ENCODE measurements around the gene SPIRE1. TPM values are rescaled to one million over a fixed set of nuclear protein-coding genes. Genes with fewer than 3 reads are reported as not detected.
"Not testable (repeated sequence)": the region's sequence is repeated elsewhere in the genome, so short reads cannot be mapped to it uniquely, and the experiment has no call there.

The SPIRE1 gene
- total RNA-seq, 2 donors from 2014 or later: 21.9 to 23.6 TPM

DNA sequence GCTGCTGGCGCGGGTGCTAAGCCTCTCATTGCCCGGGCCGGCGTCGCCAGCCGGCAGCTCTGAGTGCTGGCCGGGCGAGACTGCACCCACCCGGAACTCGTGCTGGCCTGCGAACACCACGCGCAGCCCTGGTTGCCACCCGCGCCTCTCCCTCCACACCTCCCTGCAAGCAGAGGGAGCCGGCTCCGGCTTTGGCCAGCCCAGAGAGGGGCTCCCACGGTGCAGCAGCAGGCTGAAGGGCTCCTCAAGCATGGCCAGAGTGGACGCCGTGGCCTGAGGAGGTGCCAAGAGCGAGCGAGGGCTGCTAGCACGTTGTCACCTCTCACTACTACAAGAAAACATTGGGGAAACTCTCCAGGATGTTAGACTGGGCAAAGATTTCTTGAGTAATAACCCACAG, 98.6 kb downstream of the SPIRE1 start:
- no peak for TF ChIP-seq POLR2A (IDR thresholded peaks at IDR 0.05)
- no peak for TF ChIP-seq CTCF (IDR thresholded peaks at IDR 0.05)
- TF ChIP-seq POLR2AphosphoS5 (IDR thresholded peaks at IDR 0.05): no peak
- Histone ChIP-seq H3K9me3 (no peaks in the 10 kb centered on the region), H3K36me3 (no peaks in the 10 kb centered on the region), H3K4me1 (replicated peaks) (no peaks in the 10 kb centered on the region), H3K27me3 (replicated peaks; ENCODE audit: insufficient read depth) (no peaks in the 10 kb centered on the region), H3K27ac (no peak overlapping the region), H3K4me3 (no peak overlapping the region)
- WGBS: 97% methylated on average over 24 of the region's 24 CpGs
- no peak for DNase-seq (ENCODE audit: low spot score)
- intact Hi-C loops (cut with DNase I): no loop called here

- no peak for TF ChIP-seq CTCF (IDR thresholded peaks at IDR 0.05)
- no peak for TF ChIP-seq POLR2AphosphoS5 (IDR thresholded peaks at IDR 0.05)
- TF ChIP-seq POLR2A (IDR thresholded peaks at IDR 0.05): no peak
- intact Hi-C loops (cut with DNase I): no loop called here
- no peak overlapping the region for H3K4me3 ChIP-seq
- no peaks in the 10 kb centered on the region for H3K4me1 ChIP-seq (replicated peaks)
- no peak overlapping the region for H3K27ac ChIP-seq
- H3K9me3 ChIP-seq: no peaks in the 10 kb centered on the region
- H3K27me3 ChIP-seq (replicated peaks; ENCODE audit: insufficient read depth): no peaks in the 10 kb centered on the region
- H3K36me3 ChIP-seq: no peaks in the 10 kb centered on the region
- no peak for DNase-seq (ENCODE audit: low spot score)
- 95% methylated on average over 27 of the region's 30 CpGs for WGBS
Measured at GRCh38 chr18:12556946-12557806, 100.7 kb downstream of the SPIRE1 start.

DNA sequence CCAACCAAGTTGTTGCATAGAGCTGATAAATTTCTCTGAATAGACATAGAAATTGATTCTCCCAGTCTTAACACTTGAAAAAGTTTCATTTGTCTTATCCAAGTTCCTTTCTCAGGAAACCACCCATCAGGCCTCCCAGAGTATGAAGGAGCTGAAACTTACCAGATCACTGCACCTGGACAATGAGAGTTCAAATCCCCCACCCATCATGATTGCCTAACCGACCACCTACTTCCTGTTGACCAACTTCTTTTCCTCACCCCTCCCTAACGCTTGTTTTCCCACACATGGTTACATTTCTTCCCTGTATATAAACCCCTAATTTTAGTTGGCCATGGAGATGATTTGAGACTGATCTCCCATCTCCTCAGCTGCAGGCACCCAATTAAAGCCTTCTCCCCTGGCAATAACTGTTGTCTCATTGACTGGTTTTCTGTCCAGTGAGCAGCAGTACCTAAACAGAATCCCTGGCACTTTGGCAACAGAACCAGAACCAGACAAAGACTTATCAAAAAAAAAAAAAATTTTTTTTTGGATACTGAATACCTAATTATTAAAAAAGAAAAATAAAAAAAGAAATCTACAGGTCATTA, 103.0 kb downstream of the SPIRE1 start:
- intact Hi-C loops (cut with DNase I): no loop called here
- Histone ChIP-seq H3K36me3 (no peaks in the 10 kb centered on the region), H3K4me3 (no peak overlapping the region), H3K4me1 (replicated peaks) (no peaks in the 10 kb centered on the region), H3K27me3 (replicated peaks; ENCODE audit: insufficient read depth) (no peaks in the 10 kb centered on the region), H3K27ac (no peak overlapping the region), H3K9me3 (no peaks in the 10 kb centered on the region)
- TF ChIP-seq POLR2A (IDR thresholded peaks at IDR 0.05) (no peak), CTCF (IDR thresholded peaks at IDR 0.05) (no peak), POLR2AphosphoS5 (IDR thresholded peaks at IDR 0.05) (no peak)
- no peak for DNase-seq (ENCODE audit: low spot score)
- WGBS: 93% methylated on average over 2 of the region's 2 CpGs

GRCh38 chr18:12552879-12553242, 105.0 kb downstream of the SPIRE1 start:
- Histone ChIP-seq H3K4me1 (replicated peaks) (no peaks in the 10 kb centered on the region), H3K9me3 (no peaks in the 10 kb centered on the region), H3K36me3 (no peaks in the 10 kb centered on the region), H3K27me3 (replicated peaks; ENCODE audit: insufficient read depth) (no peaks in the 10 kb centered on the region), H3K27ac (no peak overlapping the region), H3K4me3 (no peak overlapping the region)
- no peak for TF ChIP-seq POLR2A (IDR thresholded peaks at IDR 0.05)
- TF ChIP-seq CTCF (IDR thresholded peaks at IDR 0.05): no peak
- TF ChIP-seq POLR2AphosphoS5 (IDR thresholded peaks at IDR 0.05): no peak
- no peak for DNase-seq (ENCODE audit: low spot score)
- 97% methylated on average over 4 of the region's 4 CpGs for WGBS
- intact Hi-C loops (cut with DNase I): no loop called here

DNA sequence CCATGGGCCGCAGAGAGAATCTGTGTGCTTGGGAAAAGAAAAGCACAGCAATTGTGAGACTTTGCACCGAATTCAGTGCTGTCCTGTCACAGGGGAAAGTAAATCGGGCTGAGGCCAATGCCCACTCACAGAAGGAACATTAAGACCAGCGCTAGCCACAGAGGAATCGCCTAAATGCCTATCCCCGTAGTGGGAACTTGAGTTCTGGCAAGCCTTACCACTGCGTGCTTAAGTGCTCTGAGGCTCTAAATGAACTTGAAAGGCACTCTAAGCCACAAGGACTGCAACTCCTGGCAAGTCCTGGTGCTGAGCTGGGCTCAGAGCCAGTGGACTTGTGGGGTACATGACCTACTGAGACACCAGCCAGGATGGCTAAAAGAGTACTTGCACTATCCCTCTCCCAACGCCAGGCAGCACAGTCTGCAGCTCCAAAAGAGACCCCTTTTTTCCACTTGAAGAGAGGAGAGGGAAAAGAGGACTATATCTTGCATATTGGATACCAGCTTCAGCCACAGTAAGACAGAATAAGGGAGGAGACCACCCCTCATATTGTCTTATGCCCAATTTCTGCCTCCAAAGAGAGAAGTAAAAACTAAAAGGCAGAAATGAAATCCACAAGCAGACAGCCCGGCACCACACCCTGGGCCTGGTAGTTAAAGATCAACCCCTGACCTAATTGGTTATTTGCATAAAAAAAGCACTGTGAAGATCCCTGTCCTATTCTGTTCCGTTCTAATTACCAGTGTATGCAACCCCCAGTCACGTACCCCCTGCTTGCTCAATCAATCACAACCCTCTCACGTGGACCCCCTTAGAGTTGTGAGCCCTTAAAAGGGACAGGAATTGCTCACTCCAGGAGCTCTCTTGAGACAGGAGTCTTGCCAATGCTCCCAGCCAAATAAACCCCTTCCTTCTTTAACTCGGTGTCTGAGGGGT, 105.7 kb downstream of the SPIRE1 start:
- H3K36me3 ChIP-seq; H3K27me3 ChIP-seq (replicated peaks; ENCODE audit: insufficient read depth); H3K4me1 ChIP-seq (replicated peaks); H3K27ac ChIP-seq; DNase-seq (ENCODE audit: low spot score); H3K4me3 ChIP-seq; H3K9me3 ChIP-seq; intact Hi-C loops (cut with DNase I): not testable (repeated sequence)
- WGBS: 81% methylated on average over 13 of the region's 13 CpGs

- H3K4me3 ChIP-seq; intact Hi-C loops (cut with DNase I); DNase-seq (ENCODE audit: low spot score); H3K4me1 ChIP-seq (replicated peaks); H3K27ac ChIP-seq; H3K36me3 ChIP-seq; H3K9me3 ChIP-seq; H3K27me3 ChIP-seq (replicated peaks; ENCODE audit: insufficient read depth): not testable (repeated sequence)
- WGBS: 96% methylated on average over 13 of the region's 13 CpGs
Measured at GRCh38 chr18:12551466-12551865, 106.4 kb downstream of the SPIRE1 start.

Measured in prostate gland (tissue), 2 donors.